Skeletal muscle satellite cell (primary cell): ENCODE data around the gene ARHGAP10.

Experiments
- H3K27me3 ChIP-seq: 2 replicates; pipeline ENCODE4 v1.7.0; 2013; ENCODE audit warnings: low read length; ENCODE audit not compliant: control insufficient read depth, insufficient read depth
- H3K36me3 ChIP-seq: 2 replicates; pipeline ENCODE4 v1.7.0; 2013; ENCODE audit warnings: mild to moderate bottlenecking, control low read depth, low read length; ENCODE audit not compliant: insufficient read depth
- H3K4me1 ChIP-seq: 2 replicates; pipeline ENCODE4 v1.7.0; 2013; ENCODE audit warnings: low read length; ENCODE audit not compliant: control insufficient read depth, insufficient read depth
- H3K4me2 ChIP-seq: 2 replicates; pipeline ENCODE4 v1.7.0; 2013; ENCODE audit warnings: mild to moderate bottlenecking, low read length
- H3K4me3 ChIP-seq: 2 replicates; pipeline ENCODE4 v1.7.0; 2013; ENCODE audit warnings: low read length
- H3K9ac ChIP-seq: 2 replicates; pipeline ENCODE4 v1.7.0; 2013; ENCODE audit warnings: mild to moderate bottlenecking, low read depth, low read length, moderate library complexity
- H3K9me3 ChIP-seq: replicated peaks from 2 replicates; pipeline ENCODE4 v1.7.0; 2013; ENCODE audit warnings: mild to moderate bottlenecking, control low read depth, low read length

Gene ARHGAP10

DNA sequence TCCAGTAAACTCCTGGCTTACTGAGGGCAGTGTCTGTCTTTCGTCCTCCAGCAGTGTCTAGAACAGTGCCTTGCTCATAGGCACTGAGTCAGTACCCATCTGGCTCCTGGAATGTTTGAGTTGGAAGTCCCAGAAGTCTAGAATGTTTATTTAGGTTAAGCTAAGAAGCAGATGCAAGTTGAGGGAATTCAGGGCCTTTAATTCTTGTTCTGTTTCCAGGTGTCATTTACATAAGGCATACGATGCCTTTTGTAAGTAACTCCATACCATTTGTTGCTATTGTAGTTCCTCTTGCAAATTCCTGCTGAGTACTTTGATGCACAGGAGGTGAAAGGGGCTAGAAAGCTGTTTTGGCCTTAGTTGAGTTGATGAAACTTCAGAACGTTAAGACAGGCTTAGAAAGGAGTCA is 22.2 kb downstream of the ARHGAP10 start:
- H3K4me2 ChIP-seq: peak overlapping the region; percentile 69
- H3K36me3 ChIP-seq: no peaks in the 10 kb centered on the region
- peaks cover 34% of the 10 kb centered on the region for H3K4me1 ChIP-seq
- no peak overlapping the region for H3K4me3 ChIP-seq
- no peak overlapping the region for H3K9ac ChIP-seq
- H3K9me3 ChIP-seq: no peaks in the 10 kb centered on the region
- H3K27me3 ChIP-seq: no peaks in the 10 kb centered on the region

DNA sequence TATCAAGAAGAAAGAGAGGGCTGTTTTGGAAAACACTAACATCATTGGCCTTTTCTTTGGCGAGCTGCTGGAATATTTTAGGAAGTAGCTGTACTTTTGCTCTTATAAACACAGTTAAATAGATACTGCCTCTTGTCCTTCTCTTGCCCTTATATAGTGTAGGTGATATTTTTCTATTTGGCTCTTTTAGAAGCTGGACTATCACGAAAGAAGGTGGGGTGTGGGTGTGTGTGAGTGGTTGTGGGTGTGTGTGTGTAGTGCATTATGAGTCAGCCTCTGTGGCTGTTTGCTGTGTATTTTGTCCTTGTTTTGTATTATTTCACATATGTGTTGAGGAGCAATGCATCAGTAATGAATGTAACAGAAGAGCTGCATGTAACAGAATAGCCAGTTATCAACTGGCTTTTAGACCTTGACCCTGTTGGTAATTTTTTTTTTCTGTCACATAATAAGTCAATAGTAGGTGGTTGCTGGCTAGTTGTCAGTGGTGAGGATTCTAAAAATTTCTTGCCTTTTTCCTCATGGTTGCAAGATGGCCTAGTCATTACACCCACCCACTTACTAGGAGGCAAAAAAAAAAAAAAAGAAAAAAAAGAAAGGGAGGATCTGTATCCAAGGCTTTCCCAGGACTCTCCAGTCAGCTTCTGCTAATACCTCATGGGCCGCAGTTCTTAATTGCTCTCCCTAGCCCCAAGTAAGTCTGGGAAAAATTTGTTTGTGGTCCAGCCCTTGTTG is 23.8 kb downstream of the ARHGAP10 start:
- Histone ChIP-seq H3K36me3 (no peaks in the 10 kb centered on the region), H3K9me3 (no peaks in the 10 kb centered on the region), H3K4me1 (peaks cover 34% of the 10 kb centered on the region), H3K4me3 (no peak overlapping the region), H3K27me3 (no peaks in the 10 kb centered on the region), H3K9ac (no peak overlapping the region), H3K4me2 (peak overlapping the region; percentile 17)

DNA sequence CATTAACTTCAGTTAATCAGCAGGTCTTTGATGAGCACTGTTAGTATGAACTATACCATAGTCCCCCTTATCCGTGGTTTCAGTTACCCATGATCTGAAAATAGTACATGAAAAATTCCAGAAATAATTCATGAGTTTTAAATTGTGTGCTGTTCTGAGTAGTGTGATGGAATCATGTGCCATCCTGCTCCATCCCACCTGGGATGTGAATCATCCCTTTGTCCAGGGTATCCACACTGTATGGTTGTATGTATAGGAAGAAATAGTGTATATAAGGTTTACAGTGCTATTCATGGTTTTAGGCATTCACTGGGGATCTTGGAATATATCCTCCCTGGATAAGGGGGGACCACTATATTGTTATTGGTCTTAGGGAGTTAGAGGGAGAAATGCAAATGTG is 24.5 kb downstream of the ARHGAP10 start:
- H3K4me1 ChIP-seq: peaks cover 34% of the 10 kb centered on the region
- H3K9me3 ChIP-seq: no peaks in the 10 kb centered on the region
- H3K27me3 ChIP-seq: no peaks in the 10 kb centered on the region
- peak overlapping the region; percentile 17 for H3K4me2 ChIP-seq
- no peaks in the 10 kb centered on the region for H3K36me3 ChIP-seq
- H3K9ac ChIP-seq: no peak overlapping the region
- H3K4me3 ChIP-seq: no peak overlapping the region

DNA sequence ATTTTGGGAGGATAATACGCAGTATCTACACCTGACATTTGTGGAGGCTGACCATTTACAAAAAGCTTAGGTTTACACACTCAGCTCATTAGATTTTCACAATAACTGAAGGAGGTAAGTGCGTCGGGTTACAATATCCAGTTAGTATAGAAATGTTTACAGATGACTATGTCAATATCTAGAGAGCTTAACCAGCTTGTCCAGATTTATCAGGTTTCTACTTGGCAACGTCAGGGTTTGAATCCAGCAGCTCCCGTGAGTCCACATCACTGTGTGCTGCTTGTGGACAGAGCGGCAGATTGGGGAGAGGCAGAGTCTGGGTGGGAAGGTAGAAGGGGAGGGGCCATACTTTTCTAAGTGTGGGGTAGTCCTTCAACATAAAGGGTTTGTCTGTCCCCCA is 28.3 kb downstream of the ARHGAP10 start:
- Histone ChIP-seq H3K36me3 (no peaks in the 10 kb centered on the region), H3K27me3 (no peaks in the 10 kb centered on the region), H3K4me2 (no peak overlapping the region), H3K4me1 (peaks cover 19% of the 10 kb centered on the region), H3K4me3 (no peak overlapping the region), H3K9me3 (no peaks in the 10 kb centered on the region), H3K9ac (no peak overlapping the region)

- H3K4me2 ChIP-seq: no peak overlapping the region
- peaks cover 15% of the 10 kb centered on the region for H3K4me1 ChIP-seq
- H3K9me3 ChIP-seq: no peaks in the 10 kb centered on the region
- no peaks in the 10 kb centered on the region for H3K27me3 ChIP-seq
- no peak overlapping the region for H3K4me3 ChIP-seq
- H3K9ac ChIP-seq: no peak overlapping the region
- no peaks in the 10 kb centered on the region for H3K36me3 ChIP-seq
Observed at GRCh38 chr4:147760695-147761094, 28.8 kb downstream of the ARHGAP10 start.

- no peaks in the 10 kb centered on the region for H3K9me3 ChIP-seq
- no peaks in the 10 kb centered on the region for H3K36me3 ChIP-seq
- H3K4me1 ChIP-seq: peaks cover 9% of the 10 kb centered on the region
- H3K9ac ChIP-seq: no peak overlapping the region
- no peaks in the 10 kb centered on the region for H3K27me3 ChIP-seq
- H3K4me2 ChIP-seq: no peak overlapping the region
- no peak overlapping the region for H3K4me3 ChIP-seq
Observed at GRCh38 chr4:147761218-147761883, 29.5 kb downstream of the ARHGAP10 start.

DNA sequence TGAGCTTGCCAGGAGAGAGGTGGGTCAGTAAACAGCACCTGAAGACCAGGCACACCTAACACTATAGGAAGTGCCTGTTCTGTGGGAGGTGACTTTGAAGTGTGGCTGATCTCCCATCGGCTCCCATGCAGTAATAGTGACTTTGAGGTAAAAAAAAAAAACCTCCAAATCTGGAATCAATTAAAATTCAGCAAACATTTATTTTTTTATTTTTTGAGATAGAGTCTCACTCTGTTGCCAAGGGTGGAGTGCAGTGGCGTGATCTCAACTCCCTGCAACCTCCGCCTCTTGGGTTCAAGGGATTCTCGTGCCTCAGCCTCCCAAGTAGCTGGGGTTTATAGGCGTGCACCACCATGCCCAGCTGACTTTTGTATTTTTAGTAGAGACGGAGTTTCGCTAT is 32.4 kb downstream of the ARHGAP10 start:
- no peaks in the 10 kb centered on the region for H3K27me3 ChIP-seq
- no peaks in the 10 kb centered on the region for H3K9me3 ChIP-seq
- no peak overlapping the region for H3K9ac ChIP-seq
- H3K4me2 ChIP-seq: no peak overlapping the region
- no peaks in the 10 kb centered on the region for H3K36me3 ChIP-seq
- peaks cover 14% of the 10 kb centered on the region for H3K4me1 ChIP-seq
- H3K4me3 ChIP-seq: no peak overlapping the region

- no peaks in the 10 kb centered on the region for H3K36me3 ChIP-seq
- H3K27me3 ChIP-seq: no peaks in the 10 kb centered on the region
- H3K9me3 ChIP-seq: no peaks in the 10 kb centered on the region
- H3K4me2 ChIP-seq: no peak overlapping the region
- no peak overlapping the region for H3K9ac ChIP-seq
- no peak overlapping the region for H3K4me3 ChIP-seq
- H3K4me1 ChIP-seq: peaks cover 14% of the 10 kb centered on the region
Observed at GRCh38 chr4:147765121-147765529, 33.2 kb downstream of the ARHGAP10 start.

- H3K9ac ChIP-seq: peak overlapping the region; percentile 20
- no peaks in the 10 kb centered on the region for H3K27me3 ChIP-seq
Observed at GRCh38 chr4:147768113-147768512, 36.2 kb downstream of the ARHGAP10 start.

DNA sequence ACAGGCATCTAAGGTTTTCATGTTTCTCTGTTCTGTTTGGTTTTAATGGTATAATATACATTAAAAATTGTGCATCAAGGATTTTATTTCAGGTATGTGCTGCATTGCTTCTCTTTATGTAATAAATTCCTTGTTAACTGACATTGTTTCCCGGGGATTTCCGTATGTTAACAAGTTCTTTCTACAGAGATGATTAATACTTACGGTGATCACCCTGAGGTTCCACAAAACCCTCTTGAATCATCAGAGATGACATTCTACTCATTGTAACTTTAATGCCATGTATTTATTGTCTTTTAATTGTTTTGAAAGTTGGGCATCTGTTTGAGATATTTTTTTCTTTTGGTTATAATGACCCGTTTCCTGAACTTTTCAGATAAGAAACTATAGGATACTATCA is 37.5 kb downstream of the ARHGAP10 start:
- H3K27me3 ChIP-seq: no peaks in the 10 kb centered on the region
- no peak overlapping the region for H3K9ac ChIP-seq
- H3K9me3 ChIP-seq: no peaks in the 10 kb centered on the region
- no peak overlapping the region for H3K4me3 ChIP-seq
- H3K36me3 ChIP-seq: no peaks in the 10 kb centered on the region
- H3K4me2 ChIP-seq: no peak overlapping the region
- H3K4me1 ChIP-seq: peaks cover 44% of the 10 kb centered on the region

More at GRCh38 chr4:147768113-147768512, 36.2 kb downstream of the ARHGAP10 start:
- H3K9me3 ChIP-seq: no peaks in the 10 kb centered on the region
- peaks cover 32% of the 10 kb centered on the region for H3K4me1 ChIP-seq
- no peak overlapping the region for H3K4me2 ChIP-seq
- H3K4me3 ChIP-seq: no peak overlapping the region
- H3K36me3 ChIP-seq: no peaks in the 10 kb centered on the region

GRCh38 chr4:147770831-147771230 is 38.9 kb downstream of the ARHGAP10 start:
- Histone ChIP-seq H3K4me2 (no peak overlapping the region), H3K4me1 (peaks cover 43% of the 10 kb centered on the region), H3K9me3 (no peaks in the 10 kb centered on the region), H3K36me3 (no peaks in the 10 kb centered on the region), H3K9ac (no peak overlapping the region), H3K27me3 (no peaks in the 10 kb centered on the region), H3K4me3 (no peak overlapping the region)

DNA sequence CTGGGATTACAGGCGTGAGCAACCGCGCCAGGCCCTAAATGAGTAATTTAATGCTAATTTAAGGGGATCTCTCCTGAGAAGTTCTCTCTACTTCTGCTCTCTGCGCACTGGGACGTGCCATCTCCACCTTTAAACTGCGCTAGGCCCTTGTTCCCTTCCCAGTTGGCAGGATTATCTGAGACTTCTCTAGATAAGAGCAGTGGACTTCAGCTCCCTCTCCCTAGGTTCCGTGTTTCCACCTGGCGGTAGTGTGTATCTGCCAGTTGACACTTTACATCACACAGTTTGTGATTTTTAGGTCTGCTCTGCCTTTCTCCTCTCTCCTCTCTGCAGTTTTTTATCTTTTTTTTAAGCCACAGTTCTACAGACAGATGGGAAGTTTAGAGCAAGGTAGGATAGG is 40.2 kb downstream of the ARHGAP10 start:
- H3K36me3 ChIP-seq: no peaks in the 10 kb centered on the region
- H3K9me3 ChIP-seq: no peaks in the 10 kb centered on the region
- H3K4me2 ChIP-seq: peak overlapping the region; percentile 66
- peak overlapping the region; percentile 80 for H3K9ac ChIP-seq
- H3K4me3 ChIP-seq: peak overlapping the region; percentile 29
- H3K27me3 ChIP-seq: no peaks in the 10 kb centered on the region
- H3K4me1 ChIP-seq: peaks cover 46% of the 10 kb centered on the region
